Mononuclear cell (primary cell): ENCODE results near the gene UNC13D. TPM values are rescaled to one million over a fixed set of nuclear protein-coding genes. Genes with fewer than 3 reads are reported as not detected.

Experiments
- H3K27me3 ChIP-seq: 2 replicates; pipeline ENCODE4 v1.6.0; 2011; ENCODE audit warnings: low read length, control low read depth; ENCODE audit not compliant: insufficient read depth
- H3K4me1 ChIP-seq: 2 replicates; pipeline ENCODE4 v1.5.1; 2011; ENCODE audit warnings: mild to moderate bottlenecking, low read length, control low read depth; ENCODE audit not compliant: insufficient read depth
- H3K4me3 ChIP-seq: 2 replicates; pipeline ENCODE4 v1.5.1; 2011; ENCODE audit warnings: mild to moderate bottlenecking, low read length, moderate library complexity
- H3K9me3 ChIP-seq: 2 replicates; pipeline ENCODE4 v1.5.1; 2011; ENCODE audit warnings: low read depth, mild to moderate bottlenecking, control low read depth, low read length
- total RNA-seq: library from RNA; depleted of rRNA; stranded (reverse); fragments of >200 nt; gene quantifications from one replicate; pipeline ENCODE4 v1.2.3, GENCODE V29; 2012

The UNC13D gene
- total RNA-seq, 1 donor: 42.9 TPM

DNA sequence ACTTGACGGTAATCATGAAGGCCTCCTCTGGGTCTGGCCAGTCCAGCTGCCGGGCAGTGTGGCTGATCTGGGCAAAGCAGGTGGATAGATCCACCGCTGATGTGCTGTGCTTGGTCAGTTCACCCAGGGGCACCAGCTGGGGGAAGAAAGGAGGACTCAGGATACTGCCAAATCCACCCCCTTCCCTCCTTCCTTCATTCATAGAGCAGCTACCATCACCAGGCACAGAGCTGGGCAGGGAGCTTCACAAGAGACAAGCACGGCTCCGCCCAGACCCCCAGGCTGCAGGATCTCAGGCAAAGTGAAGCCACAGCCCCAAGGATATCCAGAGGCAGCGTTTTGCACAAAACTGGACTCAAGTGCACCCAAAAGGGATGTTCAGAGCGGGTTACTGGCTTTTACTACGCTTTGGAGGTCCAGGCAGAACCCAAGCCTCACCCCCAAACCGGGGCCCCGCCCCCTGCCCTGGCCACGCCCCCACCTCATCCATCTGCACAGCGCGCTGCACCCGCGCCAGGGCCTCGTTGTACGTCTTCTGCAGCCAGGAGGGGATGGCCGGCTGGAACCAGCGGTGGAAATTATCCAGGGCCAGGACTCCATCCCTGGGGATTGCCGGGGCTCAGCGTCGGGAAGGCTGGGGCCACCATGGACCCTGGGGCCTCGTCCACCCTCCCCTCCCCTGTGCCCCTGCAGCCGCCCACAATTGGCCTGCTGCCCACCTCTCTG is 9.1 kb downstream of the UNC13D start:
- no peaks in the 10 kb centered on the region for H3K9me3 ChIP-seq
- H3K4me3 ChIP-seq: no peak overlapping the region
- no peaks in the 10 kb centered on the region for H3K27me3 ChIP-seq
- H3K4me1 ChIP-seq: peaks cover 30% of the 10 kb centered on the region

DNA sequence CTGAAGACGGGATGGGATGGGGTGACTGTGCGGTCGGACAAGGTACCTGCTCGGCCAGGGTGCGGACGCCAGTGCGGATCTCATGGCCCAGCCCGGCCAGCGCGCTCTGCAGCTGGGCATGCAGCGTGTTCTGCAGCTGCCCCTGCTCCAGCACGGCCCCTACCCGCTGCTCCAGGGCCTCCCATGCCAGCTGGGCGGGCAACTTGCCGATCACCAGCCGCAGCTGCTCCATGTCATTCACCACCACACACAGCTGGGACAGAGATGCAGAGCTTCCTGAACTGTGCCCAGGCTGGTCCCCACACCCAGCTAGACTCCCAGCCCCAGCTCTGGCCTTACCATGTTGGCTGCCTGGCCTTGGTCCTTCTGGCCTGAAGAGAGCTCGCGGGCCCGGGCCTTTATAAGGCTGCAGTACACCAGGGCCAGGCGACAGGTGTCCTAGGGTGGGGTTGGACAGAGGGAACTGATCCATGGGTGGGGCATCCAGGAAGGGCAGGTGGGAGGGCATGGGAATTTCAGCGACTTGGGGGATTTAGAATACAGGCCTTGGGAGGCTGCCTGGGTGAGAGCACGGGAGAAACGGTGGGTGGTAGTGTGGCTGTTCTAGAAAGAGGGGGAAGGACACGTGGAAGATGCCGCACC is 9.8 kb downstream of the UNC13D start:
- Histone ChIP-seq H3K4me1 (peaks cover 30% of the 10 kb centered on the region), H3K27me3 (no peaks in the 10 kb centered on the region), H3K9me3 (no peaks in the 10 kb centered on the region)

DNA sequence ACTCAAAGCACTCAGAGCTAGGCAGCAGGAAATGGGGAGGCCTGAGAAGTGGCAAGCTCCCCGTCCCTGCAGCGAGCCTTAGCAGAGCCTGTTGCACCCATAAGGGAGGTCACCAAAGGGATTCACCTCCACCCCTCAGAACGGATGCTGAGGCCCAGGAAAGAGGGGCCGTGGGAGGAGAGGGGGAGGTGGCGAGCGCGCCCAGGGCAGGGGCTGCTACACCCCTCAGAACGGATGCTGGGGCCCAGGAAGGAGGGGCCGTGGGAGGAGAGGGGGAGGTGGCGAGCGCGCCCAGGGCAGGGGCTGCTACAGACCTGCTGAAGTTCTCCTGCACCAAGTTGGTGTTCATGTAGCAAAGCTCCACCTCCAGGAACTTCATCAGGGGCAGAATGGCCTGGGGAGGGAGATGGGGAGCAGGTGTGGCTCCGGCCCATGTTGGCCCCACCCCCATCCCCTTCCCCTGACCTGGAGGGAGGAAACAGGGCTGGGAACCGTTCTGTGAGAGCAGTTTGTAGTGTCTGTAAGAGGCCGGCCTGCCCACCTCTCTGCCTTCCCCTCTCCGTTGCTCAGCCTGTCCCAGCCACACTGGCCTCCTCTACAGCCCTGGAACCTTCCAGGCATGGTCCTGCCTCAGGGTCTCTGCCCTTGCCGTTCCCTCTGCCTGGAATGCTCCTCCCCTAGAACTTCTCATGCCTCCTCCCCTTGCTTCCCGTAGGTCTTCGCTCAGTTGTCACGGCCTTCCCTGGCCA is 11.4 kb downstream of the UNC13D start:
- no peaks in the 10 kb centered on the region for H3K27me3 ChIP-seq
- no peak overlapping the region for H3K4me3 ChIP-seq
- H3K9me3 ChIP-seq: no peaks in the 10 kb centered on the region
- peaks cover 38% of the 10 kb centered on the region for H3K4me1 ChIP-seq

More for the DNA sequence above, 9.8 kb downstream of the UNC13D start:
- no peak overlapping the region for H3K4me3 ChIP-seq

DNA sequence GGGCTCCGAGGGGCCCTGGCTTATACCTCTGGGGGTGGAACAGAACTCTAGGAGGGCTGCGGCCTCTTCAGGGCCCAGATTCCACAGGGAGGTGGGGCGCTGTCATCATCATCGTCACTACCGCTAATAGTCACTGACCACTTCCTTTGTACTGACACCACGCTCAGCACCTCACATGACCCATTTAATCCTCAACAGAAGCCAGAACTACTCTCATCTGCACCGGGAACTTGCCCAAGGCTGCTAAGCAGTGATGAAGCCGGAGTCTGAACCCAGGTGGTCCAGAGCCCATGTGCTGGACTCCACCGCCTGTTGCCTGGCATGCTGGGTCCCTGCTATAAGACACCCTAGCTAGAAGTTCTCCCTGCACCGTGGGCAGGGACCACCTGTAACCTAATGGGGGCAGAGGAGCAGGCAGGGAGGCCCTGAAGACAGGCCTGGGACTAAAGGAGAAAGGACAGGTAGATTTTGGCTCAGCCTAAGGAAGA is 12.0 kb downstream of the UNC13D start:
- H3K4me1 ChIP-seq: peaks cover 44% of the 10 kb centered on the region
- H3K4me3 ChIP-seq: no peak overlapping the region
- H3K9me3 ChIP-seq: no peaks in the 10 kb centered on the region
- no peaks in the 10 kb centered on the region for H3K27me3 ChIP-seq

DNA sequence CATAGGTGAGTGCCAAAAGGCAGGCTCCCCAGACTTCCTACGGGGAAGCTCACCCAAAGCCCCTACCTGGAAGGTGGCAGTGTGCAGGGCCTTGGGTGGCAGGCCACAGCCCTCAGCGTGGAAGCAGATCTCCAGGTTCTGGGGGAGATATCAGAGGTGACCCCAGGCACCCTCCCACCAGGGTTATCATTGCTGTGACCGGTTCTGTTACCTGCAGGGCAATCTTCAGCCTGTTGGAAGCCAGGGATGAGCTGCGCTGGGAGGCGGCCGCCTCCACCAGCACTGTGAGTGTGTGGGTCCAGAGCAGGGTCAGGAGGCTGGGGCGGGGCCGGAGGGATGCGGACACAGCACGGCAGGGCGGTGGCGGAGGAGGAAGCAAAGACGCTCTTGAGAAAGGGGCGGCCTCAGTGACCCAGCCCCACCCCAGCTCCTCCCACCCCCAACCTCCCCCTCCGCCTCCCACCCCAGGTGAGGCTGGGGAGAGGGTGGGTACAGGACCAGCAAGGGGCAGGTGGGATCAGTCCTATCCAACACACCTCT is 13.1 kb downstream of the UNC13D start:
- H3K4me1 ChIP-seq: peaks cover 50% of the 10 kb centered on the region

DNA sequence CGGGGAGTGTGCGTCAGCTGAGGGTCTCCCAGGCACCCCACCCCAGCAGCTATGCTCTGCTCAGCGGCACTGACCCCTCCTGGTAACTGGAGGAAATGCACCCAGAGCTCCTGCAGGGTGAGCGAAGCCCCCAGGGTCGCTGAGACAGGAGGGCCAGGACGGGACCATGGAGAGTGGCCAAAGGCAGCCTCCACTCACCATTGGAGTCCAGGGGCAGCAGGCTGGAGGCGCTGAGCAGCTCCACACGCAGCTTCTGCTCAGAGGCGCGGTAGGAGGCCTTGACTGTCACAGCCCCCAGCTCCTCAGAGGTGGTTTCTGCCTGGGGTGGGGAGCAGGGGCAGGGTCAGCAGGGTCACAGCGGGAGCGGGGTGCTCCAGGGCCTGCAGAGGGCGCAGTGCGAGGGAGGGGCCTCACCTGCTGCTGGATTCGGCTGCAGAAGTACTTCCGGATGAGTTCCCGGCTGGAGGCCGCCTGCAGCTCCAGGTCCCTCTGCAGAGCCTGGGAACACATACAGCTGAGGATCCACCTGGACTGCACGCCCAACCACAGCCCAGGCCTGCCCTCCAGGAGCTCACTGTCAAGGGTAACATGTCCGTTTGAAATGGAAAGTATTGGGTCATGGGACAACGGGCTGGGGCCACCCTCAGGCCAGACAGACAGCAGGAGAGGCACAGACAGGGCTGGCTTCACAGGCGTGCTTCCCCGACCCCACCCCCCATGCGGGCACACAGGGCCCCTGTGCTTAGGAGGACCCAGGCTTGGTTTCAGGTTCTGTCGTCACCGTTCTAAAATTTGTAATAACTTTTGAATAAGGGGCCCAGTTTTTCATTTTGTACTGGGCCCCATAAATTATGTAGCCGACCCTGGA is 13.8 kb downstream of the UNC13D start:
- no peaks in the 10 kb centered on the region for H3K27me3 ChIP-seq
- no peak overlapping the region for H3K4me3 ChIP-seq
- peaks cover 50% of the 10 kb centered on the region for H3K4me1 ChIP-seq
- no peaks in the 10 kb centered on the region for H3K9me3 ChIP-seq

More for the DNA sequence above, 13.1 kb downstream of the UNC13D start:
- no peak overlapping the region for H3K4me3 ChIP-seq
- no peaks in the 10 kb centered on the region for H3K27me3 ChIP-seq
- no peaks in the 10 kb centered on the region for H3K9me3 ChIP-seq

DNA sequence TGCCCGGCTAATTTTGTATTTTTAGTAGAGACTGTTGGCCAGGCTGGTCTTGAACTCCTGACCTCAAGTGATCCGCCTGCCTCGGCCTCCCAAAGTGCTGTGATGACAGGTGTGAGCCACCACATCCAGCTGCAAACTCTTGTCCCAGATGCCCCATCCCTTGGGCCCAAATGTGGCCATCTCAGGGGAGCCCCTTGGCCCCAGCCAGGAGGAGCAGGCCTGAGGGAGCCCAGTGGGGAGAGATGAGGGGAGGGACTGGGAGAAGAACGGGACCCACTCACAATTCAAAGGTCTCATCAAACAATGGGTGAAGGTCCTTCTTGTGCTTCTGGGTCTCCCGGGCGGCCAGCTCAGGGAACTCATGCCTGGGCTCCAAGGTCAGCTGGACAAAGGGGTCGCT is 14.5 kb downstream of the UNC13D start:
- peaks cover 50% of the 10 kb centered on the region for H3K4me1 ChIP-seq
- H3K4me3 ChIP-seq: no peak overlapping the region
- no peaks in the 10 kb centered on the region for H3K9me3 ChIP-seq
- H3K27me3 ChIP-seq: no peaks in the 10 kb centered on the region

DNA sequence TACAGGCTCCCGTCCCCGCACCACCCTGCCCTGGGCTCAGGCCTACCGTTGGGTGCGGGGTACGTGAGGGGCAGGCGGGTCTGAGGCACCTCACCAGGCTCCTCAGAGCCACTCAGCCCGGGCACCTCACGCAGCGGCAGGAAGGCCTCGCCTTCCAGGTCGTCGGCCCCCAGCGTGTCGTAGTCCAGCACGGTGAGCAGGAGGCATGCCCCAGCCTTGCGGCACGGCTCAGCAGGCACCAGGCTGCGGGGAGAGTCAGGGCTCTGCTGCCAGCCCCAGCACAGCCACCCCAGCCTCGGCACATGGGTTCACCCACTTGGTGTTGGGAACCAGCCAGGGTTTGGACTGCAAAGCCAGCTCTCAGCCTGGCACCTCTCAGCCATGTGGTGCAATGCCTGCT is 15.5 kb downstream of the UNC13D start:
- Histone ChIP-seq H3K4me3 (no peak overlapping the region), H3K27me3 (no peaks in the 10 kb centered on the region), H3K9me3 (no peaks in the 10 kb centered on the region), H3K4me1 (peaks cover 40% of the 10 kb centered on the region)

DNA sequence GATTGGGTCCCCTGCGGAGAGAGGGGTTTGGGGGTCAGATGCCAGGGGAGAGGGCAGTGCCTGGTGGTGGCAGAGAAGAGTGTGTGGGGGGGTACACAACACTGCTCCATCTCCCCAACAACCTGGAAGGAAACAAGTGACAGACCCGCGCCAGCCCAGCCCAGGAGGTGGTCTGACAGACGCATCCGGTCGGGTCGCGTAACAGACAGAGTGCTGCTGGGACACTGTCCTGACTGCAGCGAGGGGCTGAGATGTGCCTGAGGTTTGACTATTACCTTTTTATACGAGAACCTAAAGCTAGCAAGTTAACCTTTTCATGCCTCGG is 16.2 kb downstream of the UNC13D start:
- H3K9me3 ChIP-seq: no peaks in the 10 kb centered on the region
- H3K4me3 ChIP-seq: no peak overlapping the region
- peaks cover 33% of the 10 kb centered on the region for H3K4me1 ChIP-seq
- H3K27me3 ChIP-seq: no peaks in the 10 kb centered on the region

DNA sequence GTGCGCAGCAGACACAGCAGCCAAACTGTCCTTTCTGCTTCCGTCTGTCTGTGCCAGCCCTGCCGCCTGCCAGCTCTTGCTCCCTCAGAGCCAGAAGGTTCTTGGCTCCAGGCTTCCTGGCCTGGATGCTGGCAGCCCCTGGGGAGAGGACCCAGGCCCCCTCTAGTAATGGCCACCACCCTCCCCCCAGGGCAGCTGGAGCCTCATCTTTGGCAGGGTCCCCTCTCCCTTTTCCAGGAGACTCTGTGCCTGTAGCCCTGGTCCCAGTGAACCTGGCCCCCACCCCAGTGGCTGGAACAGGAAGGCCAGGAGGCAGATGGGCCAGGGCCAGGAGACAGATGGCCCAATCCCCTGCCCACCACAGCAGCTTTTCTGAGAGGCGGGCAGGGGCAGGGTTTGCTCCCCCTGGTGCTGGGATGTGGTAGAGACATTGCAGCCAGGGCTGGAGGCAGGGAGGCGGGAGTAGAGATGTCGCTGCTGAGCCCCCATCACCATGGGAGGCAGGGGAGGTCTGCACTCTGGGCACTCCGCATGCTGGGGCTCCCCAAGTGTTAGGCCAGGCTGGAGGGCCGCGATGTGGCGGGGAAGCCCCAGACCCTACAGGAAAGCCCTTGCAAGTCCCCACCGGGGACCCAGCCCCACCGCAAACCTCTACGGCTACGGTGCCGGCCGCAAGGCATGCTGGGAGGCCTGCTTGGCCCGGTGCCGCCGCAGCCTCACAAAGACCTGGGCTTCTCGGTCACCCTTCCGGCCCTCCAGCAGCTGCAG is 16.7 kb downstream of the UNC13D start:
- Histone ChIP-seq H3K4me1 (peaks cover 27% of the 10 kb centered on the region), H3K27me3 (no peaks in the 10 kb centered on the region), H3K9me3 (no peaks in the 10 kb centered on the region), H3K4me3 (no peak overlapping the region)

DNA sequence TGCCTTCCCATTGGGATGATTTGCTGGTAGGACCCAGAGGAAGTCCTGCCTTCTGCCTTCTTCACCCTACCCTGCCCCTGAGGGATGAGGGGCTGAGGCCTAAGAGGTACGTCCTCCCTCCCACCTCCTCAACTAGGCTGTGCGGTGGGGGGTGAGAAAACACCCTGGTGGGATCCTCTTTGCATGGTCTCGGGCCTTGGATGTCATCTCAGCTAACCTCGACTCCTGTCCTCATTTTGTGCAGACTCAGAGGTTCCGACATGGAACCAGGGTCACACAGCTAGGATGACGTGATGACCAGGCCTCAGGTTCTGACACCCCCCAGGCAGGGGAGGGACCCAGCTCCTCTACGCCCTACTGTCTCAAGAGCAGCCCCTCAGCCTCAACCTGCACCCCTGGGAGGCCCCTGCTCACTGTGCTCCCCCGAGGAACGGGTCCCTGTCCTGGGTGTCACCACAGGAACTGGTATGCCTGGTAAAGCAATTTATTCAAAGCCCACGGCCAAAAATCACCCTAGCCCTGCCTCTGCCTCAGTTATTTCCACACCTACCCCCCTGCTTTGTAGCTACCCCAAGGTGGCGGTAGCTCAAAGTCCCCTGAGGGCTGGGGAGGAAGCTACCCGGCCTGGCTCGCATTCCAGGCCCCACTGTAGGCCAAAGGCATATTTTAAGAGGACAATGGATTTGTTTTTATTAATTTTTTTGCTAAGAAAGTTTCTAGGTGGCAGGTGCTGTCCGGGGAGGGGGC is 17.5 kb downstream of the UNC13D start:
- Histone ChIP-seq H3K4me3 (no peak overlapping the region), H3K4me1 (peaks cover 27% of the 10 kb centered on the region), H3K27me3 (no peaks in the 10 kb centered on the region), H3K9me3 (no peaks in the 10 kb centered on the region)

DNA sequence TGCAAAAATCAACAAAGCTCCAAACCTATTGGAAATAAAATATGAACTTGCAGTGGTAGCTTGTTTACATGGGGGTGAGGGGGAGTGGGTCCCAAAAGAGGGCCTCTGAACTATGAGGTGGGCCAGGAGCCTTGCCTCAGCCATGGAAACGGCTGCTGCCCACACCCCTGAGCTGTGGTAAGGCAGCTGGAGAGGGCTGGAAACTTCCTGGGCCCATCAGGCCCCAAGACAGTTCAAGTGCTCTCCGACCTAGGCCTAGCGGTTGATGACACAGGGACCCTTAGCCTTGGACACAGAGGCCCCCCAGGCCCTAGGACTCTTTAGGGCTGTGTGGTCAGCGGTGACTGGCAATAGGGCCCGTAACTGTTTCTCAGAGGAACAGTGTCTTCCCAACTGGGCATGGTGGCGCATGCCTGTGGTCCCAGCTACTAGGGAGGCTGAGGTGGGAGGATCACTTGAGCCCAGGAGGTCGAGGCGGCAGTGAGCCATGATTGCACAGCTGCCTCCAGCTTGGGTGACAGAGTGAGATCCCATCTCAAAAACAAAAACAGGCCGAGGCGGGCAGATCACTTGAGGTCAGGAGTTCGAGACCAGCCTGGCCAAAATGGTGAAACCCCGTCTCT is 18.3 kb downstream of the UNC13D start:
- Histone ChIP-seq H3K4me3 (no peak overlapping the region), H3K27me3 (no peaks in the 10 kb centered on the region), H3K4me1 (peaks cover 30% of the 10 kb centered on the region), H3K9me3 (no peaks in the 10 kb centered on the region)

DNA sequence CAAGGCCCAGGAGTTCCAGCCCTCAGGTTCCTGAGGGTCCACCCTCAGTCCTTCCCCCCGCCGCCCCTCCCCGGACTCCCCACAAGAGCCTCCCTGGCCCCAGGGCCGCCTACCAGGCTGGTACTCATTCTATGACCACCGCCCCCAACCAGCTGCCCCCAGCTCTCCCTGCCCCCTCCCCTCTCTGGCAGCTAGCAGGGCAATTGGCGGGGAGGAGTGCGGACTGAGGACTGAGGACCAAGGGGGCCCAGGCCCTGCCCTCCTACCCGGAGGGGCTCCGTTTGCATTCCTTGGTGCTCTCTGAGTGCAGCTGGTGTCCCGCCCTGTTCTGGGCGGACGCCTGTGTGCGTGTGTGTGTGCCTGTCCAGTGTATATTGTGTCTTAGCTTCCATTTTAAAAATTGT is 19.1 kb downstream of the UNC13D start:
- H3K27me3 ChIP-seq: no peaks in the 10 kb centered on the region
- H3K4me3 ChIP-seq: no peak overlapping the region
- peaks cover 30% of the 10 kb centered on the region for H3K4me1 ChIP-seq
- H3K9me3 ChIP-seq: no peaks in the 10 kb centered on the region
